GM23338 (cell line): ENCODE measurements around the gene SLC8B1. TPM values are rescaled to one million over a fixed set of nuclear protein-coding genes. Genes with fewer than 3 reads are reported as not detected.

ENCODE experiments used
- ATAC-seq: fragments of 200-7000 bp; cut with Tn5 transposase; 3 replicates; pipeline ENCODE4 v1.9.1; 2020
- DNase-seq: peaks from one replicate; pipeline ENCODE4 v3.0.0-alpha.2; 2015; ENCODE audit warnings: low spot score
- H2AFZ ChIP-seq: fragments of 200-600 bp; sonication (generic); 2 replicates; pipeline ENCODE4 v1.8.0; 2016; ENCODE audit warnings: antibody characterized with exemption, mild to moderate bottlenecking, moderate library complexity
- H3F3A ChIP-seq: fragments of 200-600 bp; sonication (generic); replicated peaks from 2 replicates; pipeline ENCODE4 v1.8.0; 2017; ENCODE audit warnings: antibody characterized with exemption, mixed run types, low read depth
- H3K27ac ChIP-seq: fragments of 200-600 bp; sonication (generic); 2 replicates; pipeline ENCODE4 v1.6.1; 2016; ENCODE audit warnings: low read depth
- H3K27me3 ChIP-seq: fragments of 200-600 bp; sonication (generic); 2 replicates; pipeline ENCODE4 v1.8.0; 2016; ENCODE audit warnings: mild to moderate bottlenecking, mixed run types, moderate library complexity; ENCODE audit not compliant: insufficient read depth
- H3K36me3 ChIP-seq: fragments of 200-600 bp; sonication (generic); 2 replicates; pipeline ENCODE4 v1.8.0; 2016; ENCODE audit warnings: mild to moderate bottlenecking; ENCODE audit not compliant: insufficient read depth
- H3K4me1 ChIP-seq: fragments of 200-600 bp; sonication (generic); 2 replicates; pipeline ENCODE4 v1.8.0; 2016; ENCODE audit warnings: mild to moderate bottlenecking, moderate library complexity; ENCODE audit not compliant: insufficient read depth
- H3K4me2 ChIP-seq: fragments of 200-600 bp; sonication (generic); 2 replicates; pipeline ENCODE4 v1.7.1; 2017; ENCODE audit warnings: mixed run types
- H3K4me3 ChIP-seq: fragments of 200-600 bp; sonication (generic); 2 replicates; pipeline ENCODE4 v1.6.1; 2016; ENCODE audit warnings: mixed run types
- H3K79me2 ChIP-seq: fragments of 200-600 bp; sonication (generic); replicated peaks from 2 replicates; pipeline ENCODE4 v1.8.0; 2017; ENCODE audit warnings: mild to moderate bottlenecking; ENCODE audit not compliant: insufficient read depth
- H3K9me2 ChIP-seq: fragments of 200-600 bp; sonication (generic); 2 replicates; pipeline ENCODE4 v1.8.0; 2017; ENCODE audit not compliant: insufficient read depth
- H4K20me1 ChIP-seq: fragments of 200-600 bp; sonication (generic); replicated peaks from 2 replicates; pipeline ENCODE4 v1.8.0; 2017; ENCODE audit warnings: mild to moderate bottlenecking; ENCODE audit not compliant: insufficient read depth
- H3K27ac Mint-ChIP-seq: 2 replicates; pipeline ENCODE4 v1.8.0; 2020; ENCODE audit warnings: inconsistent platforms, mild to moderate bottlenecking, moderate library complexity, mixed read lengths
- H3K27me3 Mint-ChIP-seq: 3 replicates; pipeline ENCODE4 v1.8.0; 2022; ENCODE audit warnings: low read depth, mild to moderate bottlenecking, moderate library complexity, mixed read lengths, inconsistent platforms; ENCODE audit not compliant: insufficient read depth, poor library complexity
- H3K36me3 Mint-ChIP-seq: 3 replicates; pipeline ENCODE4 v1.8.0; 2021; ENCODE audit warnings: low read depth, mild to moderate bottlenecking, inconsistent platforms, moderate library complexity, mixed read lengths
- H3K4me1 Mint-ChIP-seq: 3 replicates; pipeline ENCODE4 v1.8.0; 2020; ENCODE audit warnings: mild to moderate bottlenecking, inconsistent platforms, mixed read lengths
- H3K4me3 Mint-ChIP-seq: 3 replicates; pipeline ENCODE4 v1.8.0; 2021; ENCODE audit warnings: moderate library complexity, mild to moderate bottlenecking, inconsistent platforms, mixed read lengths
- H3K9me3 Mint-ChIP-seq: 3 replicates; pipeline ENCODE4 v1.8.0; 2020; ENCODE audit warnings: moderate library complexity, mild to moderate bottlenecking, inconsistent platforms, mixed read lengths
- CTCF ChIP-seq, 2 experiments: fragments of 200-600 bp in 1 of 2; sonication (generic) in 1 of 2; conservative IDR thresholded peaks; 2 replicates each; pipeline versions ENCODE4 v1.5.1 to v1.6.1; 2016 to 2017; ENCODE audit warnings: antibody characterized with exemption in 2 of 2, low read depth in 2 of 2, mild to moderate bottlenecking in 2 of 2, moderate library complexity in 1 of 2
- ETS1 ChIP-seq: IDR thresholded peaks from 2 replicates; pipeline ENCODE4 v1.6.1; 2016; ENCODE audit warnings: antibody characterized with exemption
- EZH2 ChIP-seq: fragments of 200-600 bp; sonication (generic); IDR thresholded peaks from one replicate; pipeline ENCODE4 v1.8.0; 2017; ENCODE audit warnings: antibody characterized with exemption, mild to moderate bottlenecking, low read depth; ENCODE audit not compliant: unreplicated experiment
- EZH2phosphoT487 ChIP-seq: fragments of 200-600 bp; sonication (generic); IDR thresholded peaks from one replicate; pipeline ENCODE4 v1.8.1; 2018; ENCODE audit warnings: antibody characterized with exemption; ENCODE audit not compliant: unreplicated experiment
- JUNB ChIP-seq: IDR thresholded peaks from one replicate; pipeline ENCODE4 v1.6.1; 2016; ENCODE audit warnings: antibody characterized with exemption; ENCODE audit not compliant: unreplicated experiment
- NANOG ChIP-seq: IDR thresholded peaks from 2 replicates; pipeline ENCODE4 v1.6.1; 2016; ENCODE audit warnings: antibody characterized with exemption, borderline replicate concordance
- POLR2AphosphoS5 ChIP-seq: IDR thresholded peaks from 2 replicates; pipeline ENCODE4 v1.6.1; 2016; ENCODE audit warnings: antibody characterized with exemption, low read depth
- REST ChIP-seq: IDR thresholded peaks from one replicate; pipeline ENCODE4 v1.6.1; 2018; ENCODE audit warnings: antibody characterized with exemption; ENCODE audit not compliant: unreplicated experiment
- STAT1 ChIP-seq: IDR thresholded peaks from one replicate; pipeline ENCODE4 v1.6.1; 2016; ENCODE audit warnings: antibody characterized with exemption; ENCODE audit not compliant: unreplicated experiment
- ZNF114 ChIP-seq: fragments of 250-450 bp; sonication (Bioruptor Pico); IDR thresholded peaks from 2 replicates; pipeline ENCODE4 v1.5.0; 2020; ENCODE audit warnings: mild to moderate bottlenecking, moderate library complexity
- ZNF331 ChIP-seq: fragments of 250-450 bp; sonication (Bioruptor Pico); IDR thresholded peaks from 2 replicates; pipeline ENCODE4 v1.5.0; 2020; ENCODE audit warnings: low read depth, mild to moderate bottlenecking, moderate library complexity
- ZNF462 ChIP-seq: fragments of 250-450 bp; sonication (Bioruptor Pico); IDR thresholded peaks from 2 replicates; pipeline ENCODE4 v1.5.0; 2020; ENCODE audit warnings: mild to moderate bottlenecking, moderate library complexity
- polyA plus RNA-seq: library from polyadenylated mRNA; unstranded; fragments of >200 nt; fragmentation: Nextera tagmentation; extraction: Ambion mirVana; gene quantifications from 2 replicates; pipeline ENCODE4 v1.2.1, GENCODE V29; 2016
- total RNA-seq: library from RNA; depleted of rRNA; stranded (reverse); fragments of >200 nt; shearing (Covaris generic); gene quantifications from 2 replicates; pipeline ENCODE4 v1.2.3, GENCODE V29; 2014

SLC8B1 gene
- total and polyA plus RNA-seq, 2 experiments from 2014 or later = 6.0 to 8.9 TPM

GRCh38 chr12:113297621-113298471 is 37.1 kb downstream of the SLC8B1 start (continued):
- no peak for TF ChIP-seq ZNF462 (CRISPR knock-in tag)

- Histone ChIP-seq H3K27me3 (no peaks in the 10 kb centered on the region), H3K4me2 (no peak overlapping the region), H3K9me2 (no peaks in the 10 kb centered on the region), H3K36me3 (no peaks in the 10 kb centered on the region), H3K4me1 (peaks cover 8% of the 10 kb centered on the region; the same call in 1 of the 2 replicates), H3F3A (no peaks in the 10 kb centered on the region), H2AFZ (no peak overlapping the region), H3K79me2 (no peaks in the 10 kb centered on the region), H3K27ac (0 out of 2 replicates have a peak overlapping the region, but pooled peaks have one; percentile 45), H4K20me1 (no peaks in the 10 kb centered on the region), H3K4me3 (no peak overlapping the region)
- no peak overlapping the region for H3K4me3 Mint-ChIP-seq
- peaks cover 10% of the 10 kb centered on the region for H3K27me3 Mint-ChIP-seq
- no peak for ATAC-seq
- H3K36me3 Mint-ChIP-seq = peaks cover 10% of the 10 kb centered on the region; the same call in 2 of the 3 replicates
- no peak overlapping the region for H3K27ac Mint-ChIP-seq
- no peak for DNase-seq
- H3K9me3 Mint-ChIP-seq = no peaks in the 10 kb centered on the region; the same call in 2 of the 3 replicates
- H3K4me1 Mint-ChIP-seq = peaks cover 16% of the 10 kb centered on the region
- TF ChIP-seq ZNF114 (CRISPR knock-in tag) = no peak
- no peak for TF ChIP-seq NANOG
- no peak for TF ChIP-seq EZH2
- no peak for TF ChIP-seq POLR2AphosphoS5
- no peak for TF ChIP-seq EZH2phosphoT487
- TF ChIP-seq ZNF331 = no peak
- no peak for TF ChIP-seq STAT1
- no peak for TF ChIP-seq REST
- TF ChIP-seq CTCF (conservative IDR thresholded peaks at IDR 0.05; ENCODE audit: low read depth in 2 of 2) = no peak
- no peak for TF ChIP-seq JUNB
- no peak for TF ChIP-seq ETS1
Observed at GRCh38 chr12:113297214-113297587, 37.7 kb downstream of the SLC8B1 start.
